ENCODE results near the gene MBOAT2. TPM values are rescaled to one million over a fixed set of nuclear protein-coding genes. Genes with fewer than 3 reads are reported as not detected.

MBOAT2 gene
- total RNA-seq, 1 experiment from 2014 or later = 16.8 TPM

DNA sequence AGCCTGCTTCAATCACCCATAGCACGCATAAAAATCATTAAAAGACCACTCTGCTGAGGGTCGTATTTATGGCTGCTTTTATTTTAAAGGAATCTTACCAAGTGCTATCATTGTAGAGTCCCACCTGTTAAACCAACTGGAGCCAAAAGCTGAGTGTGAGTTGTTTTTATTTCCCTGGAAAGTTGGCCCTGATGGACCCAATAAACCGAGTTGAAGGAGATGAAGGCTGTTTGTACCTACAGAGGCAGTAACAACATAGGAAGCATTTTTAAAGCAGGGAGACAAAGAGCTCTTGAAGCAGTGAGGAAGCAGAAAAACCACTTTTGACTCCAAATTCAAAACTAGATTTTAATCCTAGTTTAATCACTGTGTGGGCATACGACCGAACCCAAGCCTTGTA lies 6.4 kb downstream of the MBOAT2 start:
- no peaks in the 10 kb centered on the region for H3K27me3 ChIP-seq (ENCODE audit: insufficient read depth, low read length)
- no peaks in the 10 kb centered on the region for H3K36me3 ChIP-seq (ENCODE audit: control insufficient read depth in 1 of 2, insufficient read depth in 2 of 2, low read length in 2 of 2)
- no peaks in the 10 kb centered on the region for H4K20me1 ChIP-seq (ENCODE audit: insufficient read depth)
- peaks cover 20% of the 10 kb centered on the region for H3K79me2 ChIP-seq (ENCODE audit: insufficient read depth, low read length)
- no peaks in the 10 kb centered on the region for H3K9me2 ChIP-seq (ENCODE audit: insufficient read depth)
- POLR2A ChIA-PET = no interaction called here
- no TSS peak for BruUV-seq (replicated peaks)
- CTCF ChIA-PET = no interaction called here
- H3K9me3 ChIP-seq (ENCODE audit: control insufficient read depth in 1 of 2, insufficient read depth in 1 of 2, low read depth in 1 of 2, low read length in 2 of 2) = no peaks in the 10 kb centered on the region
- H3K4me3 ChIP-seq (replicated peaks in 1 of 2; ENCODE audit: low read depth in 1 of 2, low read length in 2 of 2) = no peak overlapping the region
- no peak overlapping the region for H3K9ac ChIP-seq (ENCODE audit: low read length)
- no peak for ATAC-seq
- H3K4me1 ChIP-seq (ENCODE audit: control insufficient read depth in 1 of 2, insufficient read depth in 2 of 2, low read length in 2 of 2) = peaks cover 14 to 20% of the 10 kb centered on the region in 2 experiments
- H3K4me2 ChIP-seq (ENCODE audit: low read length) = no peak overlapping the region
- TF ChIP-seq REST (IDR thresholded peaks at IDR 0.05; ENCODE audit: low read depth) (no peak), POLR2A (IDR thresholded peaks at IDR 0.05; ENCODE audit: borderline replicate concordance, extremely low read depth, insufficient read depth, insufficient read length) (no peak), TCF7L2 (IDR thresholded peaks at IDR 0.05; ENCODE audit: borderline replicate concordance, extremely low read depth, insufficient read depth, insufficient read length) (no peak), SIN3A (IDR thresholded peaks at IDR 0.05; ENCODE audit: low read depth) (no peak), SP1 (IDR thresholded peaks at IDR 0.05; ENCODE audit: low read depth) (no peak), EGR1 (IDR thresholded peaks at IDR 0.05; ENCODE audit: low read depth) (no peak), MAX (IDR thresholded peaks at IDR 0.05) (no peak), RAD21 (IDR thresholded peaks at IDR 0.05; ENCODE audit: low read depth) (no peak), SRF (IDR thresholded peaks at IDR 0.05; ENCODE audit: low read depth) (no peak), FOSL1 (IDR thresholded peaks at IDR 0.05; ENCODE audit: low read depth) (no peak)
- TF ChIP-seq, protein P1, sequence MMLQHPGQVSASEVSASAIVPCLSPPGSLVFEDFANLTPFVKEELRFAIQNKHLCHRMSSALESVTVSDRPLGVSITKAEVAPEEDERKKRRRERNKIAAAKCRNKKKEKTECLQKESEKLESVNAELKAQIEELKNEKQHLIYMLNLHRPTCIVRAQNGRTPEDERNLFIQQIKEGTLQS (IDR thresholded peaks at IDR 0.05) = no peak
- DNase-seq (ENCODE audit: low read depth, low spot score) = no peak
- RAD21 ChIA-PET (ENCODE audit: low non-redundant PET in 1 of 2, low total read pairs in 2 of 2, uncharacterized antibody in 2 of 2, unreplicated experiment in 2 of 2) = no interaction called here
- H3K27ac ChIP-seq (ENCODE audit: low read depth, low read length) = no peak overlapping the region
- no peak overlapping the region for H2AFZ ChIP-seq (ENCODE audit: low read depth, low read length, poor library complexity, severe bottlenecking)
- intact Hi-C loops (cut with micrococcal nuclease) = no loop called here

All from HCT116 (cell line).